Measurements from ENCODE around the gene DNAH17. TPM values are rescaled to one million over a fixed set of nuclear protein-coding genes. Genes with fewer than 3 reads are reported as not detected.

DNAH17 gene
- polyA plus RNA-seq, 3 donors = 0.01 to 0.51 (median 0.11) TPM

DNA sequence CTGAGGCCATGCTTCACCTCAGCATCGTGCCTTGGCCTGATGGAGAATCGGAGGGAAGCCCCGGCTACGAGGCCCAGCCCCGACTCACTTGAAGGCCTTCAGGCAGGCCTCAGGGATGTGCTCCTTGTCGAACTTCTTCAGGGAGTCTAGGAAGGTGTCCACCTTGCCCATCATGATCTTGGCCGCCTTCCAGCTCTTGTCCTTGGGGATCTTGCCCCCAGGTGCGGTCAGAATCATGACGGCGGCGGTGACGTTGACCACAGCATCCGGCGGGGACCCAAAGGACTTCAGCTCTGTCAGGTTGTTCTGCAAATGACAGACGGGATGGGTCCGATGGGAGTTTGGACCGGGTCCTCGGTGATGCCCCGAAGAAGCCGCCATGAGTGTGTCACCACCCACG is 117.5 kb downstream of the DNAH17 start:
- no peak overlapping the region for H3K9ac ChIP-seq (ENCODE audit: insufficient read depth, low read length, poor library complexity, severe bottlenecking)

GRCh38 chr17:78458736-78459335 is 118.4 kb downstream of the DNAH17 start:
- no peak for DNase-seq
- Histone ChIP-seq H3K36me3 (replicated peaks in 1 of 2; ENCODE audit: control insufficient read depth in 1 of 2, insufficient read depth in 2 of 2, low read length in 2 of 2) (no peaks in the 10 kb centered on the region), H4K20me1 (ENCODE audit: insufficient read depth, low read length) (no peaks in the 10 kb centered on the region), H3K27ac (ENCODE audit: low read depth in 1 of 2, low read length in 2 of 2) (no peak overlapping the region), H3K27me3 (ENCODE audit: control insufficient read depth in 2 of 2, insufficient read depth in 2 of 2, low read length in 2 of 2) (no peaks in the 10 kb centered on the region), H3K79me2 (ENCODE audit: insufficient read depth, low read length) (no peaks in the 10 kb centered on the region), H3K4me3 (replicated peaks in 1 of 3; ENCODE audit: low read depth in 2 of 3, low read length in 3 of 3) (no peak overlapping the region), H3K9me3 (replicated peaks in 1 of 2; ENCODE audit: control insufficient read depth in 1 of 2, insufficient read depth in 1 of 2, low read length in 2 of 2) (no peaks in the 10 kb centered on the region), H3K4me2 (replicated peaks; ENCODE audit: extremely low read depth, low read length, poor library complexity, severe bottlenecking) (no peak overlapping the region), H3K9ac (ENCODE audit: insufficient read depth, low read length, poor library complexity, severe bottlenecking) (no peak overlapping the region), H2AFZ (ENCODE audit: insufficient read depth, low read depth, low read length, poor library complexity, severe bottlenecking) (no peak overlapping the region), H3K4me1 (ENCODE audit: control insufficient read depth in 1 of 2, insufficient read depth in 2 of 2, low read length in 2 of 2) (no peaks in the 10 kb centered on the region)
- Mint-ChIP-seq H3K4me3 (no peak overlapping the region), H3K27me3 (ENCODE audit: low read depth in 3 of 3) (peaks cover 1 to 2% (median 1%) of the 10 kb centered on the region in 3 donors), H3K4me1 (no peaks in the 10 kb centered on the region), H3K27ac (no peak overlapping the region), H3K36me3 (no peaks in the 10 kb centered on the region), H3K9me3 (no peaks in the 10 kb centered on the region)
- TF ChIP-seq CTCF (IDR thresholded peaks at IDR 0.05) = no peak
- intact Hi-C loops (cut with micrococcal nuclease) = no loop called here
- WGBS (ENCODE audit: insufficient coverage) = 95% methylated on average over 35 of the region's 37 CpGs

More for the DNA sequence above, 117.5 kb downstream of the DNAH17 start:
- no peak overlapping the region for H3K4me2 ChIP-seq (replicated peaks; ENCODE audit: extremely low read depth, low read length, poor library complexity, severe bottlenecking)
- no peaks in the 10 kb centered on the region for H4K20me1 ChIP-seq (ENCODE audit: insufficient read depth, low read length)
- no peak overlapping the region for H2AFZ ChIP-seq (ENCODE audit: insufficient read depth, low read depth, low read length, poor library complexity, severe bottlenecking)
- H3K4me3 Mint-ChIP-seq = no peak overlapping the region
- H3K9me3 ChIP-seq (replicated peaks in 1 of 2; ENCODE audit: control insufficient read depth in 1 of 2, insufficient read depth in 1 of 2, low read length in 2 of 2) = no peaks in the 10 kb centered on the region
- H3K4me3 ChIP-seq (replicated peaks in 1 of 3; ENCODE audit: low read depth in 2 of 3, low read length in 3 of 3) = no peak overlapping the region
- H3K36me3 ChIP-seq (replicated peaks in 1 of 2; ENCODE audit: control insufficient read depth in 1 of 2, insufficient read depth in 2 of 2, low read length in 2 of 2) = no peaks in the 10 kb centered on the region
- intact Hi-C loops (cut with micrococcal nuclease) = no loop called here
- H3K4me1 Mint-ChIP-seq = no peaks in the 10 kb centered on the region
- no peaks in the 10 kb centered on the region for H3K4me1 ChIP-seq (ENCODE audit: control insufficient read depth in 1 of 2, insufficient read depth in 2 of 2, low read length in 2 of 2)
- H3K27me3 Mint-ChIP-seq (ENCODE audit: low read depth in 3 of 3) = no peaks in the 10 kb centered on the region
- no peaks in the 10 kb centered on the region for H3K36me3 Mint-ChIP-seq
- no peak overlapping the region for H3K27ac ChIP-seq (ENCODE audit: low read depth in 1 of 2, low read length in 2 of 2)
- no peak for DNase-seq
- no peaks in the 10 kb centered on the region for H3K79me2 ChIP-seq (ENCODE audit: insufficient read depth, low read length)
- peaks cover 0 to 6% (median 0%) of the 10 kb centered on the region in 7 donors for H3K9me3 Mint-ChIP-seq
- H3K27me3 ChIP-seq (ENCODE audit: control insufficient read depth in 2 of 2, insufficient read depth in 2 of 2, low read length in 2 of 2) = no peaks in the 10 kb centered on the region
- TF ChIP-seq CTCF (IDR thresholded peaks at IDR 0.05) = no peak
- 94% methylated on average over 18 of the region's 21 CpGs for WGBS (ENCODE audit: insufficient coverage)
- no peak overlapping the region for H3K27ac Mint-ChIP-seq

Measured in CD14-positive monocyte (primary cell).